SK-N-SH treated with all-trans-retinoic acid at 6 μM for 48 hours (cell line): Measurements from ENCODE around the gene CHST15.

Experiments
- ATAC-seq: fragments of 200-7000 bp; cut with Tn5 transposase; 3 replicates; pipeline ENCODE4 v1.9.1; 2020; ENCODE audit warnings: mild to moderate bottlenecking, moderate library complexity
- ARNTL ChIP-seq: fragments of 450-650 bp; formaldehyde crosslinking; IDR thresholded peaks from 2 replicates; pipeline ENCODE4 v1.5.0; 2020; ENCODE audit warnings: low read depth, mild to moderate bottlenecking, moderate library complexity, borderline replicate concordance
- CSDC2 ChIP-seq: fragments of 250-450 bp; sonication (Bioruptor Pico); IDR thresholded peaks from 2 replicates; pipeline ENCODE4 v1.5.0; 2020; ENCODE audit warnings: mild to moderate bottlenecking, moderate library complexity
- ESRRG ChIP-seq: fragments of 250-450 bp; sonication (Bioruptor Pico); IDR thresholded peaks from 2 replicates; pipeline ENCODE4 v1.6.1; 2021; ENCODE audit warnings: mild to moderate bottlenecking
- GLIS3 ChIP-seq: fragments of 250-450 bp; sonication (Bioruptor Pico); IDR thresholded peaks from 2 replicates; pipeline ENCODE4 v1.5.0; 2020; ENCODE audit warnings: mild to moderate bottlenecking, moderate library complexity
- ISL1 ChIP-seq: fragments of 250-450 bp; sonication (Bioruptor Pico); IDR thresholded peaks from 2 replicates; pipeline ENCODE4 v2.1.2; 2022; ENCODE audit warnings: mild to moderate bottlenecking, moderate library complexity
- PPARA ChIP-seq: fragments of 250-450 bp; sonication (Bioruptor Pico); IDR thresholded peaks from 2 replicates; pipeline ENCODE4 v1.5.0; 2020; ENCODE audit warnings: mild to moderate bottlenecking, borderline replicate concordance
- RARB ChIP-seq: fragments of 250-450 bp; sonication (Bioruptor Pico); IDR thresholded peaks from 2 replicates; pipeline ENCODE4 v1.8.0; 2021; ENCODE audit warnings: mild to moderate bottlenecking, moderate library complexity
- SNAI2 ChIP-seq: fragments of 250-450 bp; sonication (Bioruptor Pico); IDR thresholded peaks from 2 replicates; pipeline ENCODE4 v1.5.0; 2020; ENCODE audit warnings: mild to moderate bottlenecking, moderate library complexity
- ZC3H10 ChIP-seq: fragments of 250-450 bp; sonication (Bioruptor Pico); IDR thresholded peaks from 2 replicates; pipeline ENCODE4 v1.5.1; 2021; ENCODE audit warnings: mild to moderate bottlenecking, moderate library complexity
- ZFP30 ChIP-seq: fragments of 450-650 bp; formaldehyde crosslinking; IDR thresholded peaks from 2 replicates; pipeline ENCODE4 v1.5.0; 2022; ENCODE audit warnings: mild to moderate bottlenecking, moderate library complexity
- ZNF565 ChIP-seq: fragments of 450-650 bp; formaldehyde crosslinking; conservative IDR thresholded peaks from 2 replicates; pipeline ENCODE4 v1.5.0; 2020; ENCODE audit warnings: low read depth, mild to moderate bottlenecking, moderate library complexity
- ZNF70 ChIP-seq: fragments of 450-650 bp; formaldehyde crosslinking; IDR thresholded peaks from 2 replicates; pipeline ENCODE4 v1.5.0; 2020; ENCODE audit warnings: mild to moderate bottlenecking, moderate library complexity
- TF ChIP-seq, protein P1 (sequence below): fragments of 250-450 bp; sonication (Bioruptor Pico); IDR thresholded peaks from 2 replicates; pipeline ENCODE4 v1.8.0; 2021; ENCODE audit warnings: low read depth, mild to moderate bottlenecking, moderate library complexity, borderline replicate concordance
- TF ChIP-seq, protein P2 (sequence below): fragments of 250-450 bp; sonication (Bioruptor Pico); IDR thresholded peaks from 2 replicates; pipeline ENCODE4 v1.8.0; 2020; ENCODE audit warnings: mild to moderate bottlenecking, moderate library complexity, borderline replicate concordance
- TF ChIP-seq, protein P3 (sequence below): fragments of 250-450 bp; sonication (Bioruptor Pico); IDR thresholded peaks from 2 replicates; pipeline ENCODE4 v1.5.1; 2020; ENCODE audit warnings: low read depth, mild to moderate bottlenecking, moderate library complexity
- TF ChIP-seq, protein P4 (sequence below): fragments of 250-450 bp; sonication (Bioruptor Pico); IDR thresholded peaks from 2 replicates; pipeline ENCODE4 v1.5.0; 2020; ENCODE audit warnings: mild to moderate bottlenecking, moderate library complexity
- TF ChIP-seq, protein P5 (sequence below): fragments of 250-450 bp; sonication (Bioruptor Pico); IDR thresholded peaks from 2 replicates; pipeline ENCODE4 v1.5.1; 2021; ENCODE audit warnings: mild to moderate bottlenecking, moderate library complexity

Gene CHST15

DNA sequence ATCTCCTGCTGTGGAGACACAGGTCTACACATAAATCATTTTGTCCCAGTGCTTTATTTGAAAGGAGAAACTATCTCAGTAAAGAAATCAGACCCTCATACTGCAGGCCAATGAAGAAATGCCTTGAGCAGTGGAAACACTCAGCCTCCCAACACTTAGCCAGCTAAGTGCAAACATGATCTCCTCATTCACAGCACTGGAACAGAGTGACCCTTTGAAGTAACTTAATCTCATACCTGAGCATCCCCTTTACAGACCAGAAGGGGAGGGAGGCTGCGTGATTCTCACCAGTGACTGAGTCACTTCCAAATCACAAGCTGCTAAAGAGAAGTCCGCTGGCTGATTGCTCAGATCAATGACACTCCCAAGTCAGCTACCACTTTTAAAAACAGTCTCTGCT is 4.5 kb downstream of the CHST15 start:
- TF ChIP-seq SNAI2 (CRISPR knock-in tag) (no peak), RARB (CRISPR knock-in tag) (no peak), ARNTL (no peak), ISL1 (no peak), ZFP30 (no peak), ZNF565 (no peak), PPARA (no peak), GLIS3 (CRISPR knock-in tag) (no peak)
- TF ChIP-seq, protein P1, sequence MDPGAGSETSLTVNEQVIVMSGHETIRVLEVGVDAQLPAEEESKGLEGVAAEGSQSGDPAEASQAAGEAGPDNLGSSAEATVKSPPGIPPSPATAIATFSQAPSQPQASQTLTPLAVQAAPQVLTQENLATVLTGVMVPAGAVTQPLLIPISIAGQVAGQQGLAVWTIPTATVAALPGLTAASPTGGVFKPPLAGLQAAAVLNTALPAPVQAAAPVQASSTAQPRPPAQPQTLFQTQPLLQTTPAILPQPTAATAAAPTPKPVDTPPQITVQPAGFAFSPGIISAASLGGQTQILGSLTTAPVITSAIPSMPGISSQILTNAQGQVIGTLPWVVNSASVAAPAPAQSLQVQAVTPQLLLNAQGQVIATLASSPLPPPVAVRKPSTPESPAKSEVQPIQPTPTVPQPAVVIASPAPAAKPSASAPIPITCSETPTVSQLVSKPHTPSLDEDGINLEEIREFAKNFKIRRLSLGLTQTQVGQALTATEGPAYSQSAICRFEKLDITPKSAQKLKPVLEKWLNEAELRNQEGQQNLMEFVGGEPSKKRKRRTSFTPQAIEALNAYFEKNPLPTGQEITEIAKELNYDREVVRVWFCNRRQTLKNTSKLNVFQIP (CRISPR knock-in tag) = no peak
- TF ChIP-seq, protein P2, sequence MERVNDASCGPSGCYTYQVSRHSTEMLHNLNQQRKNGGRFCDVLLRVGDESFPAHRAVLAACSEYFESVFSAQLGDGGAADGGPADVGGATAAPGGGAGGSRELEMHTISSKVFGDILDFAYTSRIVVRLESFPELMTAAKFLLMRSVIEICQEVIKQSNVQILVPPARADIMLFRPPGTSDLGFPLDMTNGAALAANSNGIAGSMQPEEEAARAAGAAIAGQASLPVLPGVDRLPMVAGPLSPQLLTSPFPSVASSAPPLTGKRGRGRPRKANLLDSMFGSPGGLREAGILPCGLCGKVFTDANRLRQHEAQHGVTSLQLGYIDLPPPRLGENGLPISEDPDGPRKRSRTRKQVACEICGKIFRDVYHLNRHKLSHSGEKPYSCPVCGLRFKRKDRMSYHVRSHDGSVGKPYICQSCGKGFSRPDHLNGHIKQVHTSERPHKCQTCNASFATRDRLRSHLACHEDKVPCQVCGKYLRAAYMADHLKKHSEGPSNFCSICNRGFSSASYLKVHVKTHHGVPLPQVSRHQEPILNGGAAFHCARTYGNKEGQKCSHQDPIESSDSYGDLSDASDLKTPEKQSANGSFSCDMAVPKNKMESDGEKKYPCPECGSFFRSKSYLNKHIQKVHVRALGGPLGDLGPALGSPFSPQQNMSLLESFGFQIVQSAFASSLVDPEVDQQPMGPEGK = no peak
- ATAC-seq = no peak

DNA sequence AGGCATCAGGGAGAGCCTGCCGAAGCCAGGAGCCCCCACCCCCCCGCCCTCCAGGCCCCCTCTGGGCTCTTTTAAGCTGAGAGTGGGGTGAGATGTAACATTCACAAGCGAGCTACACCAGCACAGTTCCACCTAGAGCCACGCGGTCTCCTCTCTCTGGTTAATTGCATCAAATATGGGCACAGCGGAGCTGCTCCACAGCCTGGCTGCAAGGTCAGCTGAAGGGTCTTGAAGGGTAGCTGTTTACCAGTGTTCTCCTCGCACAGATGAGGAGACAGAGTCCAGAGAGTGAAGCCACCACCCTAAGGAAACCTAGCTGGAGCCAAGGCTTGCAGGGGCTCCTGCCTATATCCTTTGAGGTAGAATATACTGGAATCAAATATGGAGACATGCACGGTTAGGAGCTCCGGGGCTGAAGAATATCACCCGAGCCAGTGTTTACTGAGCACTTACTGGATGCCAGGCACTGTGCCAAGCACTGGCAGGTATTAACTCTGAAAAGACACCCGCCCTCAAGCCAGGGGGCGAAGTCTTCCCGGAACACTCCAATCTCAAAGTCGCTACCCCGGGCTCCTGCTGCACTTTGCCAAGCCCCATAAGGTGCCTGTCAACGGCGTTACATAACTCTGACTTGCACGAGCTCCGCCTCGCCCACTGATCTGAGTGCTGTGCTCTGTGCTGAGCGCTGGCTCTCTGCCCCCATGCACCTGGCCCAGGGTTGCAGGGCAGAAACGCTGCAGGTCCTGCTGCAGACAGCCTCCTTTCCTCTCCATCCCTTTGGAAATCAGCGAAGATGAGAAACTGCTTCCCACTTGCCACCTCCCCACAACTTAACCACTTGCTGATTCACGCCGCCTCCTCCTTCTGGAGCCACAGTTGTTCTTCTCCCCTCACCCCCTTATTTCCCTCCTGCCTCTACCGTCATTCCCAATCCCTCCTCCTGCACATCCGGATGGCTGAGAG is 5.4 kb downstream of the CHST15 start:
- ATAC-seq = no peak; the same call in 2 of the 3 replicates
- TF ChIP-seq ESRRG (CRISPR knock-in tag) (no peak), ARNTL (no peak), CSDC2 (CRISPR knock-in tag) (no peak), ISL1 (no peak), ZC3H10 (CRISPR knock-in tag) (no peak), SNAI2 (CRISPR knock-in tag) (no peak), ZNF70 (CRISPR knock-in tag) (no peak), ZNF565 (no peak), GLIS3 (CRISPR knock-in tag) (no peak)
- TF ChIP-seq, protein P3, sequence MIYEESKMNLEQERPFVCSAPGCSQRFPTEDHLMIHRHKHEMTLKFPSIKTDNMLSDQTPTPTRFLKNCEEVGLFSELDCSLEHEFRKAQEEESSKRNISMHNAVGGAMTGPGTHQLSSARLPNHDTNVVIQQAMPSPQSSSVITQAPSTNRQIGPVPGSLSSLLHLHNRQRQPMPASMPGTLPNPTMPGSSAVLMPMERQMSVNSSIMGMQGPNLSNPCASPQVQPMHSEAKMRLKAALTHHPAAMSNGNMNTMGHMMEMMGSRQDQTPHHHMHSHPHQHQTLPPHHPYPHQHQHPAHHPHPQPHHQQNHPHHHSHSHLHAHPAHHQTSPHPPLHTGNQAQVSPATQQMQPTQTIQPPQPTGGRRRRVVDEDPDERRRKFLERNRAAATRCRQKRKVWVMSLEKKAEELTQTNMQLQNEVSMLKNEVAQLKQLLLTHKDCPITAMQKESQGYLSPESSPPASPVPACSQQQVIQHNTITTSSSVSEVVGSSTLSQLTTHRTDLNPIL (CRISPR knock-in tag) = no peak
- TF ChIP-seq, protein P4, sequence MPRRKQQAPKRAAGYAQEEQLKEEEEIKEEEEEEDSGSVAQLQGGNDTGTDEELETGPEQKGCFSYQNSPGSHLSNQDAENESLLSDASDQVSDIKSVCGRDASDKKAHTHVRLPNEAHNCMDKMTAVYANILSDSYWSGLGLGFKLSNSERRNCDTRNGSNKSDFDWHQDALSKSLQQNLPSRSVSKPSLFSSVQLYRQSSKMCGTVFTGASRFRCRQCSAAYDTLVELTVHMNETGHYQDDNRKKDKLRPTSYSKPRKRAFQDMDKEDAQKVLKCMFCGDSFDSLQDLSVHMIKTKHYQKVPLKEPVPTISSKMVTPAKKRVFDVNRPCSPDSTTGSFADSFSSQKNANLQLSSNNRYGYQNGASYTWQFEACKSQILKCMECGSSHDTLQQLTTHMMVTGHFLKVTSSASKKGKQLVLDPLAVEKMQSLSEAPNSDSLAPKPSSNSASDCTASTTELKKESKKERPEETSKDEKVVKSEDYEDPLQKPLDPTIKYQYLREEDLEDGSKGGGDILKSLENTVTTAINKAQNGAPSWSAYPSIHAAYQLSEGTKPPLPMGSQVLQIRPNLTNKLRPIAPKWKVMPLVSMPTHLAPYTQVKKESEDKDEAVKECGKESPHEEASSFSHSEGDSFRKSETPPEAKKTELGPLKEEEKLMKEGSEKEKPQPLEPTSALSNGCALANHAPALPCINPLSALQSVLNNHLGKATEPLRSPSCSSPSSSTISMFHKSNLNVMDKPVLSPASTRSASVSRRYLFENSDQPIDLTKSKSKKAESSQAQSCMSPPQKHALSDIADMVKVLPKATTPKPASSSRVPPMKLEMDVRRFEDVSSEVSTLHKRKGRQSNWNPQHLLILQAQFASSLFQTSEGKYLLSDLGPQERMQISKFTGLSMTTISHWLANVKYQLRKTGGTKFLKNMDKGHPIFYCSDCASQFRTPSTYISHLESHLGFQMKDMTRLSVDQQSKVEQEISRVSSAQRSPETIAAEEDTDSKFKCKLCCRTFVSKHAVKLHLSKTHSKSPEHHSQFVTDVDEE (CRISPR knock-in tag) = no peak
- TF ChIP-seq, protein P5, sequence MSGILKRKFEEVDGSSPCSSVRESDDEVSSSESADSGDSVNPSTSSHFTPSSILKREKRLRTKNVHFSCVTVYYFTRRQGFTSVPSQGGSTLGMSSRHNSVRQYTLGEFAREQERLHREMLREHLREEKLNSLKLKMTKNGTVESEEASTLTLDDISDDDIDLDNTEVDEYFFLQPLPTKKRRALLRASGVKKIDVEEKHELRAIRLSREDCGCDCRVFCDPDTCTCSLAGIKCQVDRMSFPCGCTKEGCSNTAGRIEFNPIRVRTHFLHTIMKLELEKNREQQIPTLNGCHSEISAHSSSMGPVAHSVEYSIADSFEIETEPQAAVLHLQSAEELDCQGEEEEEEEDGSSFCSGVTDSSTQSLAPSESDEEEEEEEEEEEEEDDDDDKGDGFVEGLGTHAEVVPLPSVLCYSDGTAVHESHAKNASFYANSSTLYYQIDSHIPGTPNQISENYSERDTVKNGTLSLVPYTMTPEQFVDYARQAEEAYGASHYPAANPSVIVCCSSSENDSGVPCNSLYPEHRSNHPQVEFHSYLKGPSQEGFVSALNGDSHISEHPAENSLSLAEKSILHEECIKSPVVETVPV (CRISPR knock-in tag) = no peak

DNA sequence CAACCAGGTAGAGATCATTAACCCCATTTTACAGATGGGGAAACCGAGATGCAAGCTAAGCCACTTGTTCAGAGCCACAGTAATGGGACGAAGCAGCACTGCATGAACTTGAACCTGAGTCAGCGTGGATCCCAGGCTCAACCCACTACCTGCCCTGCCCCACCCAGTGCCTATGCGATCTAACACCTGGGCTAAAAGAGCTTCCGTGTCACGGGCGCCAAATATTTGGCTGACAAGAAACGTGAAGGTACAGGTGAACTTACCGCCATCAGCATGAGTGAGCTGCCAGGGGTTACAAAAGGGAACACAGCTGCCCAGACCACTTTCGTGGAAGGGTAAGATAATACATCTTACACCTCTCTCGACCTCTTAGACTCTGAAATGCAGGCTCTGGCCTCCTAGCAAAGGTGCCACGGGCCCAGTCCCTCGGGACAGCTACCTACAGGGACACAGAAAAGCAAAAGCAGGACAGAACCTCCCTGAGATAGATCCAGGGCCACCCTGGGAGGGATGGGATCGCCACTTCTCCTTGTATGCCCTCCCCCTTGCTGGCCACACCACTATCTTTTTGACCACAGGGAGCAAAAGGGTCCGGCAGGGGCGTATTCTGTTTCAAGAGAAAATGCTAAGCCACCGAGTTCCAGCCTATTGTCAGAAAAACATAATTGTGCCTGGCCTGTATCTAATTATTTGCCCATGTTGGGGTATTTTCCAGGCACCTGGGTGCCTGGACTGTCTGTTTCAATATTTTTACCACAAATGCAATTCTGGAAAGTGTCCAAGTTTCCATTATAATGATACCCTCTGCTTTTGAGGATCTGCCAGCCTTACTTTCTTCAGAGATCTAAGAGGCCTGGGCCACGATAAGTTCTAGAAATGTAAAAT is 6.4 kb downstream of the CHST15 start:
- no peak for ATAC-seq
- peak; percentile 25; the same call in 1 of the 2 replicates for TF ChIP-seq ISL1
- no peak for TF ChIP-seq ZC3H10 (CRISPR knock-in tag)
